GM23248 (cell line): ENCODE data around the gene PSMD2.

Experiments
- EZH2 ChIP-seq: fragments of 200-600 bp; sonication (generic); IDR thresholded peaks from 2 replicates; pipeline ENCODE4 v1.6.1; 2018; ENCODE audit warnings: antibody characterized with exemption, mild to moderate bottlenecking; ENCODE audit not compliant: insufficient read depth, poor library complexity, severe bottlenecking
- EZH2phosphoT487 ChIP-seq: fragments of 200-600 bp; sonication (generic); IDR thresholded peaks from 2 replicates; pipeline ENCODE4 v1.6.1; 2018; ENCODE audit warnings: antibody characterized with exemption, moderate library complexity, mild to moderate bottlenecking, low read depth; ENCODE audit not compliant: insufficient read depth

GRCh38 chr3:184257083-184257915, 41.7 kb upstream of the PSMD2 start:
- TF ChIP-seq EZH2phosphoT487 (no peak), EZH2 (no peak)
